Smooth muscle cell (in vitro differentiated cells): ENCODE results near the gene RICTOR. TPM values are rescaled to one million over a fixed set of nuclear protein-coding genes. Genes with fewer than 3 reads are reported as not detected.

Experiments used
- DNase-seq: peaks from one replicate; lab custom pipeline; 2025; ENCODE audit not compliant: unreplicated experiment; lab: John Stamatoyannopoulos, UW
- H2AFZ ChIP-seq: fragments of 200-600 bp; sonication (generic); 2 replicates; pipeline ENCODE4 v1.6.0; 2016; ENCODE audit warnings: antibody characterized with exemption, low read depth, mild to moderate bottlenecking
- H3F3A ChIP-seq: fragments of 200-600 bp; sonication (generic); 2 replicates; pipeline ENCODE4 v1.6.0; 2017; ENCODE audit warnings: antibody characterized with exemption, low read depth
- H3K27ac ChIP-seq: fragments of 200-600 bp; sonication (generic); 2 replicates; pipeline ENCODE4 v1.5.1; 2016; ENCODE audit warnings: low read depth, mild to moderate bottlenecking
- H3K27me3 ChIP-seq: fragments of 200-600 bp; sonication (generic); 2 replicates; pipeline ENCODE4 v1.6.1; 2016; ENCODE audit warnings: low read depth, mild to moderate bottlenecking
- H3K36me3 ChIP-seq: fragments of 200-600 bp; sonication (generic); 2 replicates; pipeline ENCODE4 v1.5.1; 2016; ENCODE audit warnings: low read depth
- H3K4me1 ChIP-seq: fragments of 200-600 bp; sonication (generic); 2 replicates; pipeline ENCODE4 v1.5.1; 2016; ENCODE audit warnings: low read depth
- H3K4me2 ChIP-seq: fragments of 200-600 bp; sonication (generic); 2 replicates; pipeline ENCODE4 v1.6.0; 2016; ENCODE audit warnings: mild to moderate bottlenecking
- H3K4me3 ChIP-seq: fragments of 200-600 bp; sonication (generic); 2 replicates; pipeline ENCODE4 v1.5.1; 2016; ENCODE audit warnings: mild to moderate bottlenecking
- H3K79me2 ChIP-seq: fragments of 200-600 bp; sonication (generic); 2 replicates; pipeline ENCODE4 v1.6.0; 2016; ENCODE audit warnings: low read depth, mild to moderate bottlenecking
- H3K9ac ChIP-seq: fragments of 200-600 bp; sonication (generic); 2 replicates; pipeline ENCODE4 v1.6.0; 2016; ENCODE audit warnings: low read depth
- H3K9me3 ChIP-seq: fragments of 200-600 bp; sonication (generic); replicated peaks from 2 replicates; pipeline ENCODE4 v1.5.1; 2016; ENCODE audit warnings: low read depth
- H4K20me1 ChIP-seq: fragments of 200-600 bp; sonication (generic); 2 replicates; pipeline ENCODE4 v1.6.0; 2016; ENCODE audit warnings: low read depth
- WGBS: methylation state at CpG from one replicate; pipeline ENCODE4 v1.1.7; 2016; ENCODE audit warnings: low lambda C conversion rate; 5-methylcytosine and 5-hydroxymethylcytosine counted together
- polyA plus RNA-seq: library from polyadenylated mRNA; unstranded; fragments of >200 nt; fragmentation: Nextera tagmentation; extraction: Ambion mirVana; gene quantifications from 2 replicates; pipeline ENCODE4 v1.2.1, GENCODE V29; 2016
- total RNA-seq: library from RNA; depleted of rRNA; stranded (reverse); fragments of >200 nt; gene quantifications from 2 replicates; pipeline ENCODE4 v1.2.3, GENCODE V29; 2014
- TF ChIP-seq, protein P1 (sequence below): fragments of 200-600 bp; sonication (generic); IDR thresholded peaks from 2 replicates; pipeline ENCODE4 v1.5.1; 2017; ENCODE audit warnings: borderline replicate concordance, mild to moderate bottlenecking, antibody characterized with exemption; ENCODE audit not compliant: insufficient read depth, poor library complexity, severe bottlenecking

Gene RICTOR
- total and polyA plus RNA-seq, 2 experiments from 2014 or later, result 3.6 to 30.2 TPM

DNA sequence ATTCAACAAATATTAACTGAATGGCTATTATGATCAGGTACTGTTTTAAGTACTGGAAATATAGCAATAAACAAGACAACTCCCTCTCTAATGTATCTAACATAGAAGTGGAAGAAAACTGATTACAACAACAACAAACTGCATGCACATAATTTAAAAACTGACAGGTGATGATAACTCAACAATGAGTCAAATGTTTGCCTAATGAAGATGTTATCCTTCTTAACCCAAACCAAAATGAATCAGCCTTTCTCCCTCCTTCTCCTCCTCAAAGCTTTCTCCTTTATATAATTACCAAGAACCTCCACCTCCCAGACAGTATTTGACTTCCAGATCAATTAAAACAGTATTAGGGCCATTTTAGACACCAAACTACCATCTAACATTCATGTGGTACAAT lies 49.3 kb downstream of the RICTOR start:
- no peak for DNase-seq
- no peak overlapping the region for H3K27ac ChIP-seq
- no peak overlapping the region for H3K4me3 ChIP-seq
- H3K9ac ChIP-seq, result no peak overlapping the region
- no peaks in the 10 kb centered on the region for H3K9me3 ChIP-seq
- TF ChIP-seq, protein P1, sequence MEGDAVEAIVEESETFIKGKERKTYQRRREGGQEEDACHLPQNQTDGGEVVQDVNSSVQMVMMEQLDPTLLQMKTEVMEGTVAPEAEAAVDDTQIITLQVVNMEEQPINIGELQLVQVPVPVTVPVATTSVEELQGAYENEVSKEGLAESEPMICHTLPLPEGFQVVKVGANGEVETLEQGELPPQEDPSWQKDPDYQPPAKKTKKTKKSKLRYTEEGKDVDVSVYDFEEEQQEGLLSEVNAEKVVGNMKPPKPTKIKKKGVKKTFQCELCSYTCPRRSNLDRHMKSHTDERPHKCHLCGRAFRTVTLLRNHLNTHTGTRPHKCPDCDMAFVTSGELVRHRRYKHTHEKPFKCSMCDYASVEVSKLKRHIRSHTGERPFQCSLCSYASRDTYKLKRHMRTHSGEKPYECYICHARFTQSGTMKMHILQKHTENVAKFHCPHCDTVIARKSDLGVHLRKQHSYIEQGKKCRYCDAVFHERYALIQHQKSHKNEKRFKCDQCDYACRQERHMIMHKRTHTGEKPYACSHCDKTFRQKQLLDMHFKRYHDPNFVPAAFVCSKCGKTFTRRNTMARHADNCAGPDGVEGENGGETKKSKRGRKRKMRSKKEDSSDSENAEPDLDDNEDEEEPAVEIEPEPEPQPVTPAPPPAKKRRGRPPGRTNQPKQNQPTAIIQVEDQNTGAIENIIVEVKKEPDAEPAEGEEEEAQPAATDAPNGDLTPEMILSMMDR, result no peak
- peaks cover 50% of the 10 kb centered on the region for H4K20me1 ChIP-seq
- no peak overlapping the region for H2AFZ ChIP-seq
- H3K27me3 ChIP-seq, result no peaks in the 10 kb centered on the region
- no peak overlapping the region for H3K4me2 ChIP-seq
- no peaks in the 10 kb centered on the region for H3K36me3 ChIP-seq
- peaks cover 30% of the 10 kb centered on the region for H3K4me1 ChIP-seq
- H3F3A ChIP-seq, result no peaks in the 10 kb centered on the region
- peaks cover 58% of the 10 kb centered on the region for H3K79me2 ChIP-seq

- H3K9me3 ChIP-seq, result no peaks in the 10 kb centered on the region
- H3K4me3 ChIP-seq, result no peak overlapping the region
- peaks cover 52% of the 10 kb centered on the region for H4K20me1 ChIP-seq
- no peak overlapping the region for H3K27ac ChIP-seq
- no peak overlapping the region for H3K9ac ChIP-seq
- no peaks in the 10 kb centered on the region for H3K27me3 ChIP-seq
- DNase-seq, result no peak
- peaks cover 51% of the 10 kb centered on the region for H3K79me2 ChIP-seq
- H3K4me1 ChIP-seq, result peaks cover 30% of the 10 kb centered on the region
- H3F3A ChIP-seq, result no peaks in the 10 kb centered on the region
- H3K4me2 ChIP-seq, result no peak overlapping the region
- no peaks in the 10 kb centered on the region for H3K36me3 ChIP-seq
- 80% methylated on average over 7 of the region's 7 CpGs for WGBS
- TF ChIP-seq, protein P1, result no peak
- no peak overlapping the region for H2AFZ ChIP-seq
Observed at GRCh38 chr5:39024005-39024404, 50.2 kb downstream of the RICTOR start.

DNA sequence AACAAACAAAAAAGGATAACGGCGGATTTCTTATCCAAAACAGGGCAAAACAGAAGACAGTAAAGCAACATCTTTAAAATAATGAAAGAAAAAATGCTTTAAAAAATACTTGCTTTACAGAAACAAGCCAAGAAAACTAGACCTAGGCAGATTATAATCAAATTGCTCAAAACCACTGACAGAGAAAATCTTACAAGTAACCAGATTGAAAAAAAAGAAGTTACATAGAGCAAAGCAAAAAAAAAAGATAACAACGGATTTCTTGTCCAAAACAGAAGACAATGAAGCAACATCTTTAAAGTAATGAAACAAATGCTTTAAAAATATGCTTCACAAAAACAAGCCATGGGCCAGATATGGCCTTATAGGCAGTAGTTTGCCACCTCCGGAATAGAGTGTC lies 51.1 kb downstream of the RICTOR start:
- Histone ChIP-seq H2AFZ (no peak overlapping the region), H3K36me3 (no peaks in the 10 kb centered on the region), H4K20me1 (peaks cover 52% of the 10 kb centered on the region), H3K27me3 (no peaks in the 10 kb centered on the region), H3K9me3 (no peaks in the 10 kb centered on the region), H3K79me2 (peaks cover 44% of the 10 kb centered on the region), H3K4me3 (no peak overlapping the region), H3K4me2 (no peak overlapping the region), H3K27ac (no peak overlapping the region), H3F3A (no peaks in the 10 kb centered on the region), H3K9ac (no peak overlapping the region), H3K4me1 (peaks cover 30% of the 10 kb centered on the region)
- no peak for DNase-seq
- TF ChIP-seq, protein P1, result no peak
- 75% methylated on average over 4 of the region's 4 CpGs for WGBS

DNA sequence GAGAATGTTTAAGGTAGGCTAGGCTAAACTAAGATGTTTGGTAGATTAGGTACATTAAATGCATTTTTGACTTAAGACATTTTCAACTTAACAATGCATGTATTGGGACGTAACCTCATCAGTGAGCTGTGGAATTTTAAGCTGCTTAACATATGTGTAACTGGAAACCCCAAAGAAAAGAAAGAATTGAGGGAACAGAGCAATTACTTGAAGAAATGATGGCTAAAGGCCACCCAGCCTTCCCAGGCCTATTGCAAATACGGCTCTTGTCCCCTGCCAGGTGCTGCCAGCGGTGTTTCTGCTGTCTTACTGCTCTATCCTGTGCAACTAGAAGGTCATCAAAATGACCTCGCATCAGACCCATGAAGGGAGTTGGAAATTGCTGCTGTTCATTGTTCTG lies 52.0 kb downstream of the RICTOR start:
- H3K79me2 ChIP-seq, result peaks cover 37% of the 10 kb centered on the region
- H3K9ac ChIP-seq, result no peak overlapping the region

More for the DNA sequence above, 52.0 kb downstream of the RICTOR start:
- WGBS, result 91% methylated on average over 4 of the region's 4 CpGs
- H3K4me3 ChIP-seq, result no peak overlapping the region
- H3K27ac ChIP-seq, result no peak overlapping the region
- DNase-seq, result no peak
- no peaks in the 10 kb centered on the region for H3K9me3 ChIP-seq
- H3K4me1 ChIP-seq, result peaks cover 30% of the 10 kb centered on the region
- peaks cover 52% of the 10 kb centered on the region for H4K20me1 ChIP-seq
- no peaks in the 10 kb centered on the region for H3K36me3 ChIP-seq
- H3K27me3 ChIP-seq, result no peaks in the 10 kb centered on the region
- TF ChIP-seq, protein P1, result no peak
- H3F3A ChIP-seq, result no peaks in the 10 kb centered on the region
- H2AFZ ChIP-seq, result no peak overlapping the region
- H3K4me2 ChIP-seq, result no peak overlapping the region
